Uterus (tissue), 4 donors: ENCODE results near the gene DTX3. TPM values are rescaled to one million over a fixed set of nuclear protein-coding genes. Genes with fewer than 3 reads are reported as not detected.

Experiments
- DNase-seq, 2 donors: peaks; one replicate each; pipeline ENCODE4 v3.0.0-alpha.2; 2019 to 2020
- H3K27ac ChIP-seq, 2 donors: fragments of 200-600 bp; sonication (generic); 1 replicate in 1 of 2; 2 replicates in 1 of 2; pipeline ENCODE4 v1.5.1; 2016 to 2018
- H3K27me3 ChIP-seq, 2 donors: fragments of 200-600 bp; sonication (generic); one replicate each; pipeline ENCODE4 v1.5.1; 2018 to 2019; ENCODE audit warnings: control low read depth in 1 of 2
- H3K36me3 ChIP-seq, 2 donors: fragments of 200-600 bp; sonication (generic); one replicate each; pipeline ENCODE4 v1.5.1; 2019; ENCODE audit warnings: control low read depth in 1 of 2
- H3K4me1 ChIP-seq, 2 donors: fragments of 200-600 bp; sonication (generic); one replicate each; pipeline ENCODE4 v1.5.1; 2018 to 2019; ENCODE audit warnings: control low read depth in 1 of 2
- H3K4me3 ChIP-seq, 2 donors: fragments of 200-600 bp; sonication (generic); 1 replicate in 1 of 2; 2 replicates in 1 of 2; pipeline ENCODE4 v1.5.1; 2018 to 2019; ENCODE audit warnings: mild to moderate bottlenecking in 1 of 2
- H3K9me3 ChIP-seq, 2 donors: fragments of 200-600 bp; sonication (generic); one replicate each; pipeline ENCODE4 v1.5.1; 2019; ENCODE audit warnings: control low read depth in 1 of 2
- POLR2A ChIP-seq, 2 donors: fragments of 450-650 bp; IDR thresholded peaks; one replicate each; pipeline ENCODE4 v1.6.1; 2016; ENCODE audit warnings: antibody characterized with exemption in 2 of 2, mild to moderate bottlenecking in 1 of 2, moderate library complexity in 1 of 2
- intact Hi-C: fragments of 100-400 bp; cut with DNase I; formaldehyde crosslinking; loops from one replicate; pipeline ENCODE4 v1.15.1; 2023; ENCODE audit warnings: low total_unique reads
- total RNA-seq, 4 donors: library from RNA; depleted of rRNA in 3 of 4; stranded (reverse); fragments of >200 nt in 3 of 4; gene quantifications; one replicate each; pipeline versions ENCODE4 v1.1.0 to v1.2.4, GENCODE V29; 2014 to 2023
- TF ChIP-seq, protein P1 (sequence below), 4 experiments: fragments of 200-600 bp in 2 of 4; fragments of 450-650 bp in 2 of 4; sonication (generic) in 2 of 4; IDR thresholded peaks; one replicate each; pipeline ENCODE4 v1.5.1; 2016 to 2019; ENCODE audit warnings: antibody characterized with exemption in 4 of 4, mild to moderate bottlenecking in 2 of 4, moderate library complexity in 1 of 4
- donor health status: DM: yes; HTN: yes; CAD: no.

The DTX3 gene
- total RNA-seq, 4 donors from 2014 or later, result 17.6 to 82.5 (median 40.9) TPM

DNA sequence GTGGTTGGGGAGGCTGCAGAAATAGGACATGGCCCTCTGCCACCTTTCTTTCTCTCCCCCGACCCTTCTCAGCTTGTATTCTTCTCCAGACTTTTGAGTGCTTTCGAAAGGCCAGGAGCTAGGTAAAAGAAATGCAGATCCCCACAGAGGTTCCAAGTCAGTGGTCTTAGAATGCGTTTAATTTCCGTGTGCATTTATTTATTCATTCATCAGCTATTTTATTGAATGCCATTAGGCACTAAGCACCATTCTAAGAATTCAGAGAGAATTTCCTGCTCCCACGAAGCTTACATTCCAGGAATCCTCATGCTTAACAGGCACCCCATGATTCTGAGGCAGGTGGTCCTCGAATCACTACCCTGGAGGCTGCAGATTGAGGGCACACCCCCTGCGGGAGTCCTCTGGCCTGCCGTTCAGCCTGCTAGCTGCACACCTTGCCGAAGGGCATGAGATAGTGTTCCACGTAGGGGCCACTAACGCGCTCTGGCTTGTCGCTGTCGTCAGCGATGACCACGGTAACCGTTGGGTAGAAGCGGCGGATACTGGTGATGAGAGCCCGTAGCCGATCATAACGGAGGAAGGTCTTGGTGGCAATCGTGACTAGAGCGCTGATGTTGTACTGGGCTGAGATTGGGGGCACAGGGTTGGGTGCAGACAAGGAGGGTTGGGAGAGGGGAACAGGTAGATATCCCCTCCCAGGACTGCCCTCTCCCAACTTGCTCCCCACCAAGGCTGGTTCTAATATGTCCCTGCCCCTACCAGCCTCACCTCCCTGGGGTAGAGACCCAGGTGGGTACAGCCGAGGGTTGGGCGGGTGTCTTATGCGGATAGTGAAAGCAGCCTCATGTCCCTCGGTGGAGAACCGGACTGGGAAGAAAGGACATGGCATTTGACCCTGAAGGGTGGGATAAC is 23.9 kb downstream of the DTX3 start:
- Histone ChIP-seq H3K27ac (no peak overlapping the region), H3K27me3 (no peaks in the 10 kb centered on the region), H3K36me3 (no peaks in the 10 kb centered on the region), H3K4me1 (no peaks in the 10 kb centered on the region), H3K9me3 (no peaks in the 10 kb centered on the region), H3K4me3 (no peak overlapping the region)
- DNase-seq, result no peak
- intact Hi-C loops, result no loop called here
- TF ChIP-seq, protein P1, sequence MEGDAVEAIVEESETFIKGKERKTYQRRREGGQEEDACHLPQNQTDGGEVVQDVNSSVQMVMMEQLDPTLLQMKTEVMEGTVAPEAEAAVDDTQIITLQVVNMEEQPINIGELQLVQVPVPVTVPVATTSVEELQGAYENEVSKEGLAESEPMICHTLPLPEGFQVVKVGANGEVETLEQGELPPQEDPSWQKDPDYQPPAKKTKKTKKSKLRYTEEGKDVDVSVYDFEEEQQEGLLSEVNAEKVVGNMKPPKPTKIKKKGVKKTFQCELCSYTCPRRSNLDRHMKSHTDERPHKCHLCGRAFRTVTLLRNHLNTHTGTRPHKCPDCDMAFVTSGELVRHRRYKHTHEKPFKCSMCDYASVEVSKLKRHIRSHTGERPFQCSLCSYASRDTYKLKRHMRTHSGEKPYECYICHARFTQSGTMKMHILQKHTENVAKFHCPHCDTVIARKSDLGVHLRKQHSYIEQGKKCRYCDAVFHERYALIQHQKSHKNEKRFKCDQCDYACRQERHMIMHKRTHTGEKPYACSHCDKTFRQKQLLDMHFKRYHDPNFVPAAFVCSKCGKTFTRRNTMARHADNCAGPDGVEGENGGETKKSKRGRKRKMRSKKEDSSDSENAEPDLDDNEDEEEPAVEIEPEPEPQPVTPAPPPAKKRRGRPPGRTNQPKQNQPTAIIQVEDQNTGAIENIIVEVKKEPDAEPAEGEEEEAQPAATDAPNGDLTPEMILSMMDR (IDR thresholded peaks at IDR 0.05), result no peak
- TF ChIP-seq POLR2A (IDR thresholded peaks at IDR 0.05), result no peak

DNA sequence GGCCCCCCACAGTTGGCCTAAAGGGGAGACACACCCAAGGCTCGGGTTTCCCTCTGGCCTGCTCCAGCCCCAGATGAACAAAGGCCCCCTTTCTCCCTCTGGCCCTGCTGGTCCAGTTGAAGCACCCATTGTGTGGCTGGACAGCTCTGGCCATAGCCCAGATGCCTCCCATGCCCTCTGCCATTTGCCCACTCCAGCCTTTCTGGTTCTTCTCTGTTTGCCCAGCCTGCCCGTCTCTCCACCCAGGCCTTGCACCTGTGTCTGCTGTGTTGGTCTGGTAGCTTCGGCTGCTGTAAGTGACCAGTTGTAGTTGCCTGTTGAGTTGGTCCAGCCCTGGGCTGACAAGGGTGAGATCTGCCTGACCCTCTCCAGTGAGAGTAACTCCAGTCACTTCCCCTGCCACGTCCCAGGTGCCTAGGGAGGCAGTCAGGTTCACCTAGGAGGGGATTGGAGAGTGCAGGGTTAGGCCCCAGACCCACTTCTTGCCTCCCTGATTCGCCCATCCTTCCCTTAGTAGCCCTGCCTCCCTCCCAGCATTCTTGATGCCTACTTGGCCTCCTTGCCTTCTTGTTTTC is 25.4 kb downstream of the DTX3 start:
- Histone ChIP-seq H3K4me3 (no peak overlapping the region), H3K36me3 (no peaks in the 10 kb centered on the region), H3K27ac (no peak overlapping the region), H3K27me3 (no peaks in the 10 kb centered on the region), H3K9me3 (no peaks in the 10 kb centered on the region), H3K4me1 (no peaks in the 10 kb centered on the region)
- TF ChIP-seq, protein P1 (IDR thresholded peaks at IDR 0.05), result no peak
- no peak for DNase-seq
- intact Hi-C loops, result no loop called here

DNA sequence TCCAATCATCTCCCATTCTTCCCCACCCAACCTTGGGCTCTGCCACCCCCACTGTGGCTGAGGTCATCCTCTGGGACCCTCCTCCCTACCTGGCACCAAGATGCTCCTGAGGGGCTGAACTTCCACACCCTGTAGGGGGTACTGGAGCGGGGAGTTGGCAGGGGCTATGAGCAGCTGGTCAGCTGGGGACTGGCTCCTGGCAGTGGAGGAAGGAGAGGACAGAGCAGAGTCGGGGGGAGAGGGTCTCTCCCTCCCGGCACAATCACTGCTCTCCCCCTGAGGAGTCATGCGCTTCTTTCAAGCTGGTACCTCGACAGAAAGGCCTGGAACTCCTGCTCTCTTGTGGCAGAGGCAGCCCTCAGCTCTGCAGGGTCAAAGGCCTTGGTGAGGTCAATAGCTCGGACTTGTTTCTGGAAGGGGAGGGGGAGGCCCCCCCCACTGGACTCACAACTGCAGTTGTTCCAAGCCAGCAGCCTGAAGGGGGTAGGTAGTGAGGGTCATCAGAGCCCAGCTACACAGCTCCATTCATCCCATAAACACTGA is 26.3 kb downstream of the DTX3 start:
- Histone ChIP-seq H3K4me1 (no peaks in the 10 kb centered on the region), H3K36me3 (no peaks in the 10 kb centered on the region), H3K9me3 (no peaks in the 10 kb centered on the region), H3K27ac (no peak overlapping the region), H3K4me3 (no peak overlapping the region), H3K27me3 (peaks cover 0 to under 1% of the 10 kb centered on the region in 2 donors)
- intact Hi-C loops, result no loop called here
- DNase-seq, result no peak
- no peak for TF ChIP-seq POLR2A (IDR thresholded peaks at IDR 0.05)
- TF ChIP-seq, protein P1 (IDR thresholded peaks at IDR 0.05), result no peak

DNA sequence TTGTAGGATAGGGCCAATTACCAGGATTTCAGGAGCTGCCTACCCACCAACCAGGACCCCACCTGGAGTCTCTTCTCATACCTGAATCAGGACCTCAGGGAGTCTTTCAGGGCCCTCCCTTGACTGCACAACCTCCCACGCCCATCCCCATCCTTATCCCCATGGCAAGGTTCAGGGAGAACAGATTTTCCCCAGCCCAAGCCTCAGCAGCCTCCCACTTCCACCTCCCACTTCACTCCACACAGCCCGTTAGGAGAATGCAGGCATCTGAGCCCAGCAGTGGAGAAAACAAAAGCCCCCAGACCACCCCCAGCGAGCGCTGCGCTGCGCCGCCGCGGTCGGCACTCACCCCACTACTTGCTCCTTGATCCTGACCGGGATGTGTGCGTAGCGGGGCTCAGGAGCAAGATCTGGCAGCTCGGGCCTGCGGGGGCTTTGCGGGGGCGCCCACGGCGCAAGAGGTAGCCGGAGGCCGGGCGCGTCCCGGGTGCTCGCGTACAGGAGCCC is 27.0 kb downstream of the DTX3 start:
- no peak for DNase-seq
- H3K27me3 ChIP-seq, result peaks cover 0 to 7% of the 10 kb centered on the region in 2 donors
- H3K36me3 ChIP-seq, result no peaks in the 10 kb centered on the region
- peak overlapping the region; percentile 37 to 42 for H3K4me3 ChIP-seq
- TF ChIP-seq POLR2A (IDR thresholded peaks at IDR 0.05), result no peak
- TF ChIP-seq, protein P1 (IDR thresholded peaks at IDR 0.05), result no peak
- intact Hi-C loops, result no loop called here
- no peaks in the 10 kb centered on the region for H3K9me3 ChIP-seq
- no peak overlapping the region for H3K27ac ChIP-seq
- H3K4me1 ChIP-seq, result no peaks in the 10 kb centered on the region
